NCI-H2227 (cell line): Measurements from ENCODE around the gene MRO.
"Not testable (repeated sequence)": the region's sequence is repeated elsewhere in the genome, so short reads cannot be mapped to it uniquely, and the experiment has no call there.

Source experiments
- DNase-seq: peaks from one replicate; lab custom pipeline; 2025; ENCODE audit not compliant: unreplicated experiment; lab: John Stamatoyannopoulos, UW

MRO gene

GRCh38 chr18:50836521-50836957 is 16.7 kb upstream of the MRO start:
- no peak for DNase-seq

- DNase-seq = not testable (repeated sequence)
Observed at GRCh38 chr18:50833496-50833895, 13.7 kb upstream of the MRO start.

GRCh38 chr18:50832754-50833153 is 12.9 kb upstream of the MRO start:
- DNase-seq = no peak

- DNase-seq = no peak
Observed at GRCh38 chr18:50830544-50830943, 10.7 kb upstream of the MRO start.

- DNase-seq = no peak
Observed at GRCh38 chr18:50829644-50830043, 9.8 kb upstream of the MRO start.

GRCh38 chr18:50826027-50826426 is 6.2 kb upstream of the MRO start:
- DNase-seq = no peak

GRCh38 chr18:50825621-50826020 is 5.8 kb upstream of the MRO start:
- no peak for DNase-seq

- DNase-seq = no peak
Observed at GRCh38 chr18:50822756-50823155, 2.9 kb upstream of the MRO start.

GRCh38 chr18:50820901-50821520 is 1.2 kb upstream of the MRO start:
- DNase-seq = no peak

GRCh38 chr18:50819027-50819727 is 639 bp downstream of the MRO start:
- peak; percentile 24 for DNase-seq

GRCh38 chr18:50816419-50817166 is 3.2 kb downstream of the MRO start:
- no peak for DNase-seq

GRCh38 chr18:50814395-50814794 is 5.4 kb downstream of the MRO start:
- DNase-seq = no peak

GRCh38 chr18:50813353-50813752 is 6.5 kb downstream of the MRO start:
- DNase-seq = no peak

- DNase-seq = no peak
Observed at GRCh38 chr18:50812834-50813233, 7.0 kb downstream of the MRO start.

- no peak for DNase-seq
Observed at GRCh38 chr18:50807176-50807575, 12.6 kb downstream of the MRO start.

- no peak for DNase-seq
Observed at GRCh38 chr18:50806208-50806616, 13.6 kb downstream of the MRO start.

GRCh38 chr18:50805732-50806131 is 14.1 kb downstream of the MRO start:
- no peak for DNase-seq

- no peak for DNase-seq
Observed at GRCh38 chr18:50803592-50803991, 16.2 kb downstream of the MRO start.

- no peak for DNase-seq
Observed at GRCh38 chr18:50802141-50802540, 17.7 kb downstream of the MRO start.

- DNase-seq = no peak
Observed at GRCh38 chr18:50797142-50797541, 22.7 kb downstream of the MRO start.

GRCh38 chr18:50796495-50796894 is 23.3 kb downstream of the MRO start:
- no peak for DNase-seq
